GM23338 (cell line): ENCODE measurements around the gene AVPR2. TPM values are rescaled to one million over a fixed set of nuclear protein-coding genes. Genes with fewer than 3 reads are reported as not detected.

Experiments used
- ATAC-seq: fragments of 200-7000 bp; cut with Tn5 transposase; 3 replicates; pipeline ENCODE4 v1.9.1; 2020
- DNase-seq: peaks from one replicate; pipeline ENCODE4 v3.0.0-alpha.2; 2015; ENCODE audit warnings: low spot score
- H2AFZ ChIP-seq: fragments of 200-600 bp; sonication (generic); 2 replicates; pipeline ENCODE4 v1.8.0; 2016; ENCODE audit warnings: antibody characterized with exemption, mild to moderate bottlenecking, moderate library complexity
- H3F3A ChIP-seq: fragments of 200-600 bp; sonication (generic); replicated peaks from 2 replicates; pipeline ENCODE4 v1.8.0; 2017; ENCODE audit warnings: antibody characterized with exemption, mixed run types, low read depth
- H3K27ac ChIP-seq: fragments of 200-600 bp; sonication (generic); 2 replicates; pipeline ENCODE4 v1.6.1; 2016; ENCODE audit warnings: low read depth
- H3K27me3 ChIP-seq: fragments of 200-600 bp; sonication (generic); 2 replicates; pipeline ENCODE4 v1.8.0; 2016; ENCODE audit warnings: mild to moderate bottlenecking, mixed run types, moderate library complexity; ENCODE audit not compliant: insufficient read depth
- H3K36me3 ChIP-seq: fragments of 200-600 bp; sonication (generic); 2 replicates; pipeline ENCODE4 v1.8.0; 2016; ENCODE audit warnings: mild to moderate bottlenecking; ENCODE audit not compliant: insufficient read depth
- H3K4me1 ChIP-seq: fragments of 200-600 bp; sonication (generic); 2 replicates; pipeline ENCODE4 v1.8.0; 2016; ENCODE audit warnings: mild to moderate bottlenecking, moderate library complexity; ENCODE audit not compliant: insufficient read depth
- H3K4me2 ChIP-seq: fragments of 200-600 bp; sonication (generic); 2 replicates; pipeline ENCODE4 v1.7.1; 2017; ENCODE audit warnings: mixed run types
- H3K4me3 ChIP-seq: fragments of 200-600 bp; sonication (generic); 2 replicates; pipeline ENCODE4 v1.6.1; 2016; ENCODE audit warnings: mixed run types
- H3K79me2 ChIP-seq: fragments of 200-600 bp; sonication (generic); replicated peaks from 2 replicates; pipeline ENCODE4 v1.8.0; 2017; ENCODE audit warnings: mild to moderate bottlenecking; ENCODE audit not compliant: insufficient read depth
- H3K9me2 ChIP-seq: fragments of 200-600 bp; sonication (generic); 2 replicates; pipeline ENCODE4 v1.8.0; 2017; ENCODE audit not compliant: insufficient read depth
- H4K20me1 ChIP-seq: fragments of 200-600 bp; sonication (generic); replicated peaks from 2 replicates; pipeline ENCODE4 v1.8.0; 2017; ENCODE audit warnings: mild to moderate bottlenecking; ENCODE audit not compliant: insufficient read depth
- H3K27ac Mint-ChIP-seq: 2 replicates; pipeline ENCODE4 v1.8.0; 2020; ENCODE audit warnings: inconsistent platforms, mild to moderate bottlenecking, moderate library complexity, mixed read lengths
- H3K27me3 Mint-ChIP-seq: 3 replicates; pipeline ENCODE4 v1.8.0; 2022; ENCODE audit warnings: low read depth, mild to moderate bottlenecking, moderate library complexity, mixed read lengths, inconsistent platforms; ENCODE audit not compliant: insufficient read depth, poor library complexity
- H3K36me3 Mint-ChIP-seq: 3 replicates; pipeline ENCODE4 v1.8.0; 2021; ENCODE audit warnings: low read depth, mild to moderate bottlenecking, inconsistent platforms, moderate library complexity, mixed read lengths
- H3K4me1 Mint-ChIP-seq: 3 replicates; pipeline ENCODE4 v1.8.0; 2020; ENCODE audit warnings: mild to moderate bottlenecking, inconsistent platforms, mixed read lengths
- H3K4me3 Mint-ChIP-seq: 3 replicates; pipeline ENCODE4 v1.8.0; 2021; ENCODE audit warnings: moderate library complexity, mild to moderate bottlenecking, inconsistent platforms, mixed read lengths
- H3K9me3 Mint-ChIP-seq: 3 replicates; pipeline ENCODE4 v1.8.0; 2020; ENCODE audit warnings: moderate library complexity, mild to moderate bottlenecking, inconsistent platforms, mixed read lengths
- CREB1 ChIP-seq: fragments of 250-450 bp; sonication (Bioruptor Pico); IDR thresholded peaks from 2 replicates; pipeline ENCODE4 v1.5.0; 2020; ENCODE audit warnings: low read depth, mild to moderate bottlenecking, moderate library complexity
- CTCF ChIP-seq, 2 experiments: fragments of 200-600 bp in 1 of 2; sonication (generic) in 1 of 2; conservative IDR thresholded peaks; 2 replicates each; pipeline versions ENCODE4 v1.5.1 to v1.6.1; 2016 to 2017; ENCODE audit warnings: antibody characterized with exemption in 2 of 2, low read depth in 2 of 2, mild to moderate bottlenecking in 2 of 2, moderate library complexity in 1 of 2
- ETS1 ChIP-seq: IDR thresholded peaks from 2 replicates; pipeline ENCODE4 v1.6.1; 2016; ENCODE audit warnings: antibody characterized with exemption
- EZH2 ChIP-seq: fragments of 200-600 bp; sonication (generic); IDR thresholded peaks from one replicate; pipeline ENCODE4 v1.8.0; 2017; ENCODE audit warnings: antibody characterized with exemption, mild to moderate bottlenecking, low read depth; ENCODE audit not compliant: unreplicated experiment
- EZH2phosphoT487 ChIP-seq: fragments of 200-600 bp; sonication (generic); IDR thresholded peaks from one replicate; pipeline ENCODE4 v1.8.1; 2018; ENCODE audit warnings: antibody characterized with exemption; ENCODE audit not compliant: unreplicated experiment
- JUNB ChIP-seq: IDR thresholded peaks from one replicate; pipeline ENCODE4 v1.6.1; 2016; ENCODE audit warnings: antibody characterized with exemption; ENCODE audit not compliant: unreplicated experiment
- NANOG ChIP-seq: IDR thresholded peaks from 2 replicates; pipeline ENCODE4 v1.6.1; 2016; ENCODE audit warnings: antibody characterized with exemption, borderline replicate concordance
- POLR2AphosphoS5 ChIP-seq: IDR thresholded peaks from 2 replicates; pipeline ENCODE4 v1.6.1; 2016; ENCODE audit warnings: antibody characterized with exemption, low read depth
- REST ChIP-seq: IDR thresholded peaks from one replicate; pipeline ENCODE4 v1.6.1; 2018; ENCODE audit warnings: antibody characterized with exemption; ENCODE audit not compliant: unreplicated experiment
- STAT1 ChIP-seq: IDR thresholded peaks from one replicate; pipeline ENCODE4 v1.6.1; 2016; ENCODE audit warnings: antibody characterized with exemption; ENCODE audit not compliant: unreplicated experiment
- ZNF114 ChIP-seq: fragments of 250-450 bp; sonication (Bioruptor Pico); IDR thresholded peaks from 2 replicates; pipeline ENCODE4 v1.5.0; 2020; ENCODE audit warnings: mild to moderate bottlenecking, moderate library complexity
- ZNF331 ChIP-seq: fragments of 250-450 bp; sonication (Bioruptor Pico); IDR thresholded peaks from 2 replicates; pipeline ENCODE4 v1.5.0; 2020; ENCODE audit warnings: low read depth, mild to moderate bottlenecking, moderate library complexity
- polyA plus RNA-seq: library from polyadenylated mRNA; unstranded; fragments of >200 nt; fragmentation: Nextera tagmentation; extraction: Ambion mirVana; gene quantifications from 2 replicates; pipeline ENCODE4 v1.2.1, GENCODE V29; 2016
- total RNA-seq: library from RNA; depleted of rRNA; stranded (reverse); fragments of >200 nt; shearing (Covaris generic); gene quantifications from 2 replicates; pipeline ENCODE4 v1.2.3, GENCODE V29; 2014
- TF ChIP-seq, protein P1 (sequence below): fragments of 250-450 bp; sonication (Bioruptor Pico); IDR thresholded peaks from 2 replicates; pipeline ENCODE4 v1.5.0; 2020; ENCODE audit warnings: mild to moderate bottlenecking, moderate library complexity

The AVPR2 gene
- total and polyA plus RNA-seq, 2 experiments from 2014 or later: not detected

DNA sequence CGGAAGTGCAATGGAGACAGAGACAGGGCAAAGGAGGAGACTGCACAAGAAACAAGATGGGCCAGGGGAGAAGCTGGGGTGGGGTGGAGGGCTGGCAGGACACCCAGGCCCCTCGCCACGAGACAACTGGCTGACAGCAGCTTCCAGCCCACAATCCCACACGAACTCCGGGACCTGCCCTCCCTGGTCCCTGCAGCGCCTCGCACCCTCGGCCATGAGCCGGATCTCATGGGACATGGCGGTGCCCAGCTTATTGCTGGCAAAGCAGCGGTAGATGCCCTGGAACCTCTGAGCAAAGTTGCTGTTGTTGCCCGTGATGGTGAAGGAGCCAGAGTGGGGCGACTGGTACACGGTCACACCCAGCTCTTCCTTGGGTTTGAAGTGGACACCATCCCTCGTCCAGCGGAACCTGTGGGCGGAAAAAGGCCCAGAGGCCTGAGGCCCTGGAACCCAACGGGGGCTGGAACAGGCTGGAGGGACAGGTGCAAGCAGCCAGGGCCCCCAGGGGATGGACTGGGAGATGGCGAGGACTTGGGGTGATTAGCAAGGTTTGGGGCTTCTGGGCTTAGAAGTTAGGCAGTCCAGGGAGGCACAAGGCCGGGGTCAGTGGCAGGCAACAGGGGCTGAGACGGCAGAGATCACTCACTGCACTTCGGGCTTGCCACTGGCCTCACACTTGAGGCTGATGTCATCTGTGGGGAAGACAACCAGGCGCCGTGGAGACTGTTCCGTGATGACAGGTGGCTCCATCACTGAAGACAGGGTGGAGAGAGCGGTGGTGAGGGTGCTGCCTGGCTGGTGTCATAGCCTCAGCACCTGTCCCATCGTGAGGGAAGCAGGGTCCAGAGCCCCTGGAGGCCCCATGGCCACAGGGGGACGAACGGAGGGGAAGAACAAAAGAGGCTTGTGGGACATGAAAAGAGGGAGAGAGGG lies 32.3 kb upstream of the AVPR2 start:
- no peaks in the 10 kb centered on the region for H3K36me3 ChIP-seq
- no peaks in the 10 kb centered on the region; the same call in 2 of the 3 replicates for H3K9me3 Mint-ChIP-seq
- H3K27ac Mint-ChIP-seq: no peak overlapping the region
- H3K79me2 ChIP-seq: no peaks in the 10 kb centered on the region
- no peak for DNase-seq
- peaks cover 8% of the 10 kb centered on the region; the same call in 1 of the 2 replicates for H3K4me1 ChIP-seq
- H3K36me3 Mint-ChIP-seq: peaks cover 11% of the 10 kb centered on the region
- H4K20me1 ChIP-seq: no peaks in the 10 kb centered on the region
- no peaks in the 10 kb centered on the region for H3F3A ChIP-seq
- H2AFZ ChIP-seq: no peak overlapping the region
- H3K4me1 Mint-ChIP-seq: peaks cover 39% of the 10 kb centered on the region
- ATAC-seq: no peak
- TF ChIP-seq CREB1: no peak
- TF ChIP-seq REST: no peak
- TF ChIP-seq EZH2phosphoT487: no peak
- TF ChIP-seq, protein P1, sequence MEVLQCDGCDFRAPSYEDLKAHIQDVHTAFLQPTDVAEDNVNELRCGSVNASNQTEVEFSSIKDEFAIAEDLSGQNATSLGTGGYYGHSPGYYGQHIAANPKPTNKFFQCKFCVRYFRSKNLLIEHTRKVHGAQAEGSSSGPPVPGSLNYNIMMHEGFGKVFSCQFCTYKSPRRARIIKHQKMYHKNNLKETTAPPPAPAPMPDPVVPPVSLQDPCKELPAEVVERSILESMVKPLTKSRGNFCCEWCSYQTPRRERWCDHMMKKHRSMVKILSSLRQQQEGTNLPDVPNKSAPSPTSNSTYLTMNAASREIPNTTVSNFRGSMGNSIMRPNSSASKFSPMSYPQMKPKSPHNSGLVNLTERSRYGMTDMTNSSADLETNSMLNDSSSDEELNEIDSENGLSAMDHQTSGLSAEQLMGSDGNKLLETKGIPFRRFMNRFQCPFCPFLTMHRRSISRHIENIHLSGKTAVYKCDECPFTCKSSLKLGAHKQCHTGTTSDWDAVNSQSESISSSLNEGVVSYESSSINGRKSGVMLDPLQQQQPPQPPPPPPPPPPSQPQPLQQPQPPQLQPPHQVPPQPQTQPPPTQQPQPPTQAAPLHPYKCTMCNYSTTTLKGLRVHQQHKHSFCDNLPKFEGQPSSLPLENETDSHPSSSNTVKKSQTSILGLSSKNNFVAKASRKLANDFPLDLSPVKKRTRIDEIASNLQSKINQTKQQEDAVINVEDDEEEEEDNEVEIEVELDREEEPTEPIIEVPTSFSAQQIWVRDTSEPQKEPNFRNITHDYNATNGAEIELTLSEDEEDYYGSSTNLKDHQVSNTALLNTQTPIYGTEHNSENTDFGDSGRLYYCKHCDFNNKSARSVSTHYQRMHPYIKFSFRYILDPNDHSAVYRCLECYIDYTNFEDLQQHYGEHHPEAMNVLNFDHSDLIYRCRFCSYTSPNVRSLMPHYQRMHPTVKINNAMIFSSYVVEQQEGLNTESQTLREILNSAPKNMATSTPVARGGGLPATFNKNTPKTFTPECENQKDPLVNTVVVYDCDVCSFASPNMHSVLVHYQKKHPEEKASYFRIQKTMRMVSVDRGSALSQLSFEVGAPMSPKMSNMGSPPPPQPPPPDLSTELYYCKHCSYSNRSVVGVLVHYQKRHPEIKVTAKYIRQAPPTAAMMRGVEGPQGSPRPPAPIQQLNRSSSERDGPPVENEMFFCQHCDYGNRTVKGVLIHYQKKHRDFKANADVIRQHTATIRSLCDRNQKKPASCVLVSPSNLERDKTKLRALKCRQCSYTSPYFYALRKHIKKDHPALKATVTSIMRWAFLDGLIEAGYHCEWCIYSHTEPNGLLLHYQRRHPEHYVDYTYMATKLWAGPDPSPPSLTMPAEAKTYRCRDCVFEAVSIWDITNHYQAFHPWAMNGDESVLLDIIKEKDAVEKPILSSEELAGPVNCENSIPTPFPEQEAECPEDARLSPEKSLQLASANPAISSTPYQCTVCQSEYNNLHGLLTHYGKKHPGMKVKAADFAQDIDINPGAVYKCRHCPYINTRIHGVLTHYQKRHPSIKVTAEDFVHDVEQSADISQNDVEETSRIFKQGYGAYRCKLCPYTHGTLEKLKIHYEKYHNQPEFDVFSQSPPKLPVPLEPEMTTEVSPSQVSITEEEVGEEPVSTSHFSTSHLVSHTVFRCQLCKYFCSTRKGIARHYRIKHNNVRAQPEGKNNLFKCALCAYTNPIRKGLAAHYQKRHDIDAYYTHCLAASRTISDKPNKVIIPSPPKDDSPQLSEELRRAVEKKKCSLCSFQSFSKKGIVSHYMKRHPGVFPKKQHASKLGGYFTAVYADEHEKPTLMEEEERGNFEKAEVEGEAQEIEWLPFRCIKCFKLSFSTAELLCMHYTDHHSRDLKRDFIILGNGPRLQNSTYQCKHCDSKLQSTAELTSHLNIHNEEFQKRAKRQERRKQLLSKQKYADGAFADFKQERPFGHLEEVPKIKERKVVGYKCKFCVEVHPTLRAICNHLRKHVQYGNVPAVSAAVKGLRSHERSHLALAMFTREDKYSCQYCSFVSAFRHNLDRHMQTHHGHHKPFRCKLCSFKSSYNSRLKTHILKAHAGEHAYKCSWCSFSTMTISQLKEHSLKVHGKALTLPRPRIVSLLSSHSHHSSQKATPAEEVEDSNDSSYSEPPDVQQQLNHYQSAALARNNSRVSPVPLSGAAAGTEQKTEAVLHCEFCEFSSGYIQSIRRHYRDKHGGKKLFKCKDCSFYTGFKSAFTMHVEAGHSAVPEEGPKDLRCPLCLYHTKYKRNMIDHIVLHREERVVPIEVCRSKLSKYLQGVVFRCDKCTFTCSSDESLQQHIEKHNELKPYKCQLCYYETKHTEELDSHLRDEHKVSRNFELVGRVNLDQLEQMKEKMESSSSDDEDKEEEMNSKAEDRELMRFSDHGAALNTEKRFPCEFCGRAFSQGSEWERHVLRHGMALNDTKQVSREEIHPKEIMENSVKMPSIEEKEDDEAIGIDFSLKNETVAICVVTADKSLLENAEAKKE (CRISPR knock-in tag): no peak
- TF ChIP-seq ZNF331 (CRISPR knock-in tag): no peak
- no peak for TF ChIP-seq NANOG
- TF ChIP-seq POLR2AphosphoS5: no peak
- no peak for TF ChIP-seq EZH2
- TF ChIP-seq ETS1: no peak
- no peak for TF ChIP-seq STAT1
- TF ChIP-seq CTCF (conservative IDR thresholded peaks at IDR 0.05; ENCODE audit: low read depth in 2 of 2): no peak
- no peak for TF ChIP-seq JUNB
- TF ChIP-seq ZNF114: no peak
- H3K4me2 ChIP-seq: no peak overlapping the region
- H3K27ac ChIP-seq: no peak overlapping the region
- peaks cover 5% of the 10 kb centered on the region for H3K27me3 Mint-ChIP-seq
- no peaks in the 10 kb centered on the region for H3K9me2 ChIP-seq
- H3K27me3 ChIP-seq: no peaks in the 10 kb centered on the region
- H3K4me3 ChIP-seq: no peak overlapping the region
- H3K4me3 Mint-ChIP-seq: no peak overlapping the region; the same call in 2 of the 3 replicates
